Hematopoietic multipotent progenitor cell treated with erythropoietin and hydrocortisone succinate and interleukin-3 and kit ligand, for 8 days (in vitro differentiated cells): ENCODE results near the gene EPPIN.

Source experiments
- DNase-seq: peaks from one replicate; pipeline ENCODE4 v3.0.0-alpha.2; 2015

Gene EPPIN

DNA sequence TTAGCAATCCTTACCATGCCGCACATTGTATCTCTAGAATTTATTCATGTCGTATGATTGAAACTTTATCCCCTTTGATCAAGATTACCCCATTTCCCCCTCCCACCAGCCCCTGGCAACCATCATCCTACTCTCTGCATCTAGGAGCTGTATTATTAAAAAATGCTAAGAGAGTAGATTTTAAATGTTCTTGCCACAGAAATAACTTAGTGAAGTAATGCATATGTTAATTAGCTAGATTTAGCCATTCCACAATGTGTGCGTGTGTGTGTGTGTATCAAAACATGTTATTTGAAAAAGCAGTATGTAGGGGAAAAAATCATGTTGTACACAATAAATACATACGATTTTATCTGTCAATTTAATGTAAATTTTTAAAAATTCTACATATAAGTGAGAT, 19.9 kb downstream of the EPPIN start:
- no peak for DNase-seq

DNA sequence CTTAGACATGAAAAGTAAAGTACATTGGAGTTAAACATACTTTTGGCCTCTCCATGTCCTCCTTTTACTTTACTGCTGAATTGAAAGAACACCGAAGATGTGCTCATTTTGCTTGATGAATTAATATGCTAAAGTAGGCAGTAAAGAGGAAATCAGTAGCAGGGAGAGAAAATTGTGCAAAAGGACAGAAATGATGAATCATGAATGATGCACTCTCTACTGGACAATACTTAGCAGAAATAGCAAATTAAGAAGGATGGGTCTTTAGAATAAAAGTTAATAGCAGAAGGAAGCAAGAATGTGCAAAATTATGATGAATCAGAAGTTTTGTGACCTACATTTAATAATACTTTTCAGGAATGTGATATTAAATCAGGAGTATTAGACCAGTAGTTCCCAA, 23.4 kb downstream of the EPPIN start:
- DNase-seq = no peak

DNA sequence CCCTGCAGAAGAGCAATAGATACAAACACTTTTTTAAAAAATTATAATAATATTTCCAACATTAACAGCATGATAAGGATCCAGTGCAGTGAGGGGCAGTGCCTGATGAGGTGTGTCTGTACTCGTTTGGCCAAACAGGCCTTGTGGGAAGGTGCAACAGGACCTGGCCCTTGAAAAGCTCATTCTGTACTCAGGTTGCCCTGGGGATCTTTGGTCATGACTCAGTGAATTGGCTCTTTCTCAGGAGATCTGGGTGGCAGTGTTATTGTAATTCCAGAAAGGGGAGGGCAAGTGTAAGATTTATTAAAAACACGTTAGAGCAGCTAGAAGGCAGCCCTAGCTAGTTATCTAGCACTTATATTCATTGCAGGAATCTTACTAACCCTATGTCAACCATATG, 28.9 kb downstream of the EPPIN start:
- no peak for DNase-seq

DNA sequence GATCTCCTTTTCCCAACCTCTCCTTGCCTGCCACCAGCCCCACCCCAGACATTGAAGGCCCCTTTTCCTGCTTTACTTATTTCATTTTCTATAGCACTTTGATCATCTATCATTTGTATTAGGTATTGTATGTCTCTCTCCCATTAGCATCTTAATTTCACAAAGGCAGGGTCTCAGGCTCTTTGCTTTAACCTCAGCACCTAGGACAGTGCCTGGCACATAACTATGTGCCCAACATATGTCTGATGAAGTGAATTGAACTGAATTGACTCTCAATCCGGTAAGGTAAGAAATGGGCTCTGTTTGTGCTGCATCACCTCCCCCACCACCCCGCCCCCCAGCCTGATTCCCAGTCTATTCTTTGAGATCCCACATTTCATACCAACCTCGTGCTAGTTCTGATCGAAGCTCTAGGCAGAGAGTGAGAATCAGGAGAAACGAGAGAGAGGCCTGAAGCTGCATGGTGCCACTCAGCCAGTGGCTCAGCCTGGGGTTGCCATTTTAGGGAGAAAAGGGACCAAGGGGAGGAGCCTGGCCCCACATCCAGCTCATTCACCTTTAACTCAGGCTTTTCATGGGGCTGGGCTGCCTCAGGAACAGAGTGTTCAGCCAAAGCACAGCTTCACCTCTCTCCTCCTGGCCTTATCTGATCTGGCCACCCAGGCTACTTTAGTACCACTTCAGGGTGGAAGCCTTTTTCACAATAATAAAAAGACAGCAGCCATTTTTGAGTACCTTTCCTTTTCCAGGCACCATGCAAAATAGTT, 31.9 kb downstream of the EPPIN start, which contains the start of gene SPINT3:
SPINT3 (minus strand) TSS at position 476 of the 767 bp plus-strand sequence; CDS start at position 462, 14 bp downstream.
- no peak for DNase-seq

DNA sequence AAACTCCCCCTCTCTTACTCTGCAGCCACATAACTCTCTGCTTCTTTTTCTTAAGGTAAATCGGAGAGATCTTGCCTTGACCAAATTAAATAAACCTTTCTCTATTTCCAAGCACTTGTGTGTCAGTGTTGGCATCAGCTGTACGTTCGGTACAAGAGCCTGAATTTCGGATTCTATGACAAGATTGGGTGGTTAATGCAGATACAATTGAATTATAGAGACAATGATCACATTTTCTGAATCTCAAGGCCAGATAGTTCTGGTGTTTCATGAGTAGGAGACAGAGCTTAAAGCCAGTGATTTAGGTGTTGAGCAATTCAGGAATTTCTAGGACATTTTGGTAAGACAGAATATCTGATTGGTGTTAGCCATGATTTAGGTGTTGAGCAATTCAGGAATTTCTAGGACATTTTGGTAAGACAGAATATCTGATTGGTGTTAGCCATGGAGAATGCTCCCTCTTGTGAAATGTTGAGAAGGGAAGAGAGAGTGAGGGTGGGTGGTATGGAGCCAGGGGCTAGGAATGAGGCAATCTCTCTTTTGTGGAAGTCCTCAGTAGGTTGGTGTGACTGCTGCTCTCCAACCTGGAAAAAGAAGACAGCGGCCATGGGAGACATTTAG, 36.8 kb downstream of the EPPIN start:
- DNase-seq = no peak

DNA sequence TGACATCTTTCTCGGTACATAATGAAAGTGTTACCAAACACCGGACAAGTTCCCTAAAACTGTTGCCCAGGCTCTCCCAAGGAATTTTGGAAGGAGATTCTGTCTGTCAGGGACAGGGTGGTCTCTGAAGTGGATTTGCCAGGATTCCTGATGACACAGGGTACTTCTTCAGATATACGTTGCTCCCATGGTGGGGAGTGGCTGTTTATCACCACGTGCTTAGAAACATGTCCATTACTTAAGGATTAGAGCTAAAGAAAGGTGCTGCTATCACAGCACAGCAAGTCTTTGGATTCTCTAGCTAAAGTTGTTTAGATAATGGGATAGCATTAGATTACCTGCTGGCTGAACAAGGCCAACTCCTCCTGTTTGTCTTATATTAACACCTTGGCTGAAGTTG, 38.1 kb downstream of the EPPIN start:
- DNase-seq = no peak

DNA sequence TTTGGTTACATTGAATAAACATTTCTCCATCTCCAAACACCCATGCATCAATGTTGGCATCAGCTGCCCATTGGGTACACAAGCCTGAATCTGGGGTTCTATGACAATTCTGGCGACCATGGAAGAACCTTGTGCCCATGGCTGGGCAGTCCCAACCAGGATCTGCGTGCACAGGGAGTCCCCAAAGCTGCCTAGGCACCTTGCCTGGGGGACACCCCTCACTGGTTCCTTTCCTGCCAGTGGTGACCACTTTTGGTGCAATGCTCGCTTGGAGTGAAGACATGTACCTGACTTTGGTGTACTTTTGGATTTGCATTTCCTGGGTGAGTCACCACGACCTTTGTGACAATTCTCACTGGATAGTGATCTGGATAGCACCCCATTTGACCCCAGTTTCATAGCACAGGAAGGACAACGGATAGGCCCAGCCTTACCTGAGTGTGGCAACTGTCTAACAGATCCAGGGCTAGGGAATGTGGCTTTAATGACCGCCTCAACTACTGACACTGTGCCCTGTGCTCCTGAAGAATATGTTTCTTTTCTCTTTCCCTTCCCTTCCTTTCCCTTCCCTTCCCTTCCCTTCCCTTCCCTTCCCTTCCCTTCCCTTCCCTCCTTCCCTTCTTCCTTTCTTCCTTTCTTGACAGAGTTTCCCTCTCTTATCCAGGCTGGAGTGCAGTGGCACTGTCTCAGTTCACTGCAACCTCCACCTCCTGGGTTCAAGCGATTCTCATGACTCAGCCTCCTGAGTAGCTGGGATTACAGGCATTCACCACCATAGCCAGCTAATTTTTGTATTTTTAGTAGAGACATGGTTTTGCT, 38.9 kb downstream of the EPPIN start:
- DNase-seq = no peak

DNA sequence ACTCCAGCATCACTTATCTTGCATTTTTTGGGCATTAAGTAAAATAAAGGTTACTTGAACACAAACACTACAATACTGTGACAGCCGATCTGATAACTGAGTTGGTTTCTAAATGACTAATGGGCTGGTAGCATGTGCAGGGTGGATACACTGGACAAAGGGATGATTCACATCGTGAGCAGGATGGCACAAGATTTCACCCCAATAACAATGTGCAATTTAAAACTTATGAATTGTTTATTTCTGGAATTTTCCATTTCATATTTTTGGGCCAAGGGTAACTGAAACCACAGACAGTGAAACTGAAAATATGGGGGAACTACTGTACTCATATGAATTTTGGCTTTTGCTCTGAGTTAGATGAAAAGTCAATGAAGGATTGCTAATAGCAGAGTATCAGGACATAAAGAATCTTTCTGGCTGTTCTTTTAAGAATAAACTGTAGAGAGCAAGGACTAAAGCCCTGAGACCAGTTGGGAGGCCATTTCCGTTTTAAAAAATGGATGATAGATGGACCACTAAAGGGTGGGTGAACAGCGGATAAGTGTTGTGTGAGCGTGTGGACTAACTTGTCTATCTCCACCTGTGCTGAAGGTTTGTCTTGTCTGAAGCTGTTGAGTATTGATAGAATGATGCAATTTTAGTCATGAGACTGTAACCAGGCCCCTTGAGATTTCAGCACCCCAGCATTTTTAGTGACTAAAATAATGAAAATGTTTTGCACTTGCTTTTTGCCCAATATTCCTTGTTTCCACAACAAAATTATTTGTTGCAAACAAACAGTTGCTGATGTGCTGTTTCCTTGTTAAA, 40.0 kb downstream of the EPPIN start:
- no peak for DNase-seq

DNA sequence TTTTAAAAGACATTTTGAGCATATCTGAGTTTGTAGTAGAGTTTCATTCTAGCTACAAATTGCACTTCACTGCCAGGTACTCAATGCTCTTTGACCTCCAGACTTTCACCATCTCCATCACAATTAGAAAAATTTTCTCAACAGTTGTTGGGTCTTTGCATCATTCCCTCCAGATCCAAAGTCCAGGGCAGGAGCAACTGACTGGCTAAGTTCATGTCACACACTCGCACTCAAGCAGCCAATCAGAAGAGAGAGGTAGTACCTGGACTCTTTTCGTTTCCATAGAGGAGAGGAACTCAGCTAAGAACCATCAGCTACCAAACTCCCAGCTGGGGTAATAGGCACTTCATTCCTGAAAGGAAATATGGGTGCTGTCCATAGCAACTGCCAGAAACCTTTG, 40.8 kb downstream of the EPPIN start:
- no peak for DNase-seq

DNA sequence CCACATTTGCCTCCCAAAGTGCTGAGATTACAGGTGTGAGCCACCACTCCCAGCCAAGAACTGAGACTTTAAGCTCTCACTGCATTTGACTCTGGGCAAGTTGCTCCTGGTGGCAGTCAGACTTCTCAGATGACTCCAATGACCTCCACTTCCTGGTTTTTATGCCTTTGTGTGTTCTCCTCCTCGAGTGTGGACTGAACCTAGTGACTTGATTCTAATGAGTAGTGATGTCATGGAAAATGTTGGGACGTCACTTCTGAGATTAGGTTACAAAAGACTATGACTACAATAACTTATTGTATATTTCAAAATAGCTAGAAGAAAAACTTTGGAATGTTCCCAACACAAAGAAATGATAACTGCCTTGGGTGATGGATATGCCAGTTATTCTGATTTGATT, 43.8 kb downstream of the EPPIN start:
- DNase-seq = no peak

DNA sequence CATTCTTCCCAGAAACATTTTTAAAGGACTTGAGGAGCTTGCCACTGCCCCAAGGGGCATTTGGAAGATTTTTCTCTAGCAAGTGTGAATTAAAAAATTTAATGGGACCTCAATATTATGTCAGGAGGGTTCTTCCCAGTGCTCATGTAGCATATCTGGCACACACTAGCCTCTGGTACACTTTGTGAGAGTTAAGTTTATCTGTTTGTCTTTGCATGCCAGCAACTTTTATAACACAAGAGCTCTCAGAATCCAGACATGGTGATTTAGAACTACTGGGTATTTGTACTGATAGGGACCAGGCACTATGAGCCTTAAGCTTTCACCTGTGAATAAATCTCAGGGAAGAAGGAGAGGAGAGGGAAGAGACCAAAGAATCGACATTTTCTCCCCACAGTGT, 44.6 kb downstream of the EPPIN start:
- no peak for DNase-seq

DNA sequence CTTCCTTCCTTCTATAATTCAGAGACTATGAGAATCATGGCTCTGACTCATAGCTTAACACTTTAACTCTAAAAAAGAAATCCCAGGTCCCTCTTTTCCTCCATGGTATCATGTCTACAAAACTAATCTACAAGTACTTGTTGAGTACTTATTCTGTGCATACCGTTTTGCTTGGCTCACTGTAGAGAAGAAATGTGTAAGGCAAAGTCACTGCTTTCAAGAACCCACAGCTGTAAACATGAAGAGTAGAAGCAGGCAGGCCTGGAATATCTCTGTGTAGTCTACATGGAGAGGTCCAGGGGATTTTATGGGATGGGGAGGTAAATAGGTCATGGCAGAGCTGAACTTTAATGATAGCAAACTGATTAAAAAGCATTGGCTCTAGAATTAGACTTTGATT, 45.6 kb downstream of the EPPIN start:
- no peak for DNase-seq

DNA sequence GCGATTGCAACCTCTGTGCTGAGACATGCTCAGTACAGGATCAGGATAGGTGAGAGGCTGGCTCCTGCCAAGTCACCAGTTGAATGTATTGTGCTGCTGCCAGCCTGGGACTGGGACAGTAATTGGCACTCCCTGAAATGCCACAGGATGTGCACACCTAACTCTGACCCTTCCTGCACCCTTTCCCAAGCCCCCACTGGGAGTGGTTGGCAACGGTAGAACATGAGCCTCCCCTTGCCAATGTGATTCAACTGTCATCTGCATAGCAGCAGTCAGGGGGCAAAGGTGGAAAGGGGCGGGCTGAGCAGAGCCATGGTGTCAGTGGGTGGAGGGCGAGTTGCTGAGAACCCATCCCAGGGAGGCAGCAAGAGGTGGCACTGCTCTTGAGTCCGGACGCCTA, 47.2 kb downstream of the EPPIN start:
- DNase-seq = no peak

DNA sequence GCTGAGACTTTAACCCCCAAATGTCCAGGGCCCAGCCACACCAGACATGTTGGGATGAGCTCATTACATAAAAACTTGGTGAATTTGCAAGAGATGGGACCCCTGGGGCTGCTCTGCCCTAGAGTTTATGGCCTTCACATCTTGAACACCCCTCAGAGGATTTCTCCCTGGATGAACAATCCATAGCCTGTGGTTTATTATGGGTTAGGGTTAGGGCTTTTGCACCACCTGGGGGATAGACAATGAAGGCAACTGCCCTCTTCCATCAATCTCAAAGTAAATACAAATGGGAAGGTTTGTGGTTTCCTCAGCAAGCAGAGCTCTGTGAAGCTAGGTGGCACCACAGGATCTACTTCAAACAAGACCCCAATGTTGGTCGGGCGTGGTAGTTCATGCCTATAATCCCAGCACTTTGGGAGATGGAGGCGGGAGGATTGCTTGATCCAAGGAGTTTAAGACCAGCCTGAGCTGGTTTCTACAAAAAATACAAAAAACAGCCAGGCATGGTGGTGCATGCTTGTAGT, 49.2 kb downstream of the EPPIN start:
- DNase-seq = no peak

DNA sequence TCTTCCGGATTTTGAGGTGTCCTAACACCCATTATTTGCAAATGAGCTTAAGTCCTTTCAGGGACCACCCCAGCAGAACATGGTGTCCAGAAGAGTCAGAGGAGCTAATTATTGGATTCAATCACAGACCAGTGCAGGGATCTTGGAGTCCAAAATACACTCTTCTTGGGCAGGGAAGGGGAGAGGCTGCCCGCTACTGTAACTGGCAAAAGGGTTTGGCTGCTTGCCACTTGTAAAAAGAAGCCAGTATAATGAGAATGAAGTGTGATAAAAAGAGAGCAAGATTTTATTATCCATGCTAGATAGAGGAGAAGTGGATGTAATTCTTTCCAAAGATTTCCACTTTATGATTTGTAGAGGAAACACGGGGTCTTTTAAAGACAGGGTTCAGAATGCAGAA, 51.0 kb downstream of the EPPIN start:
- DNase-seq = no peak

DNA sequence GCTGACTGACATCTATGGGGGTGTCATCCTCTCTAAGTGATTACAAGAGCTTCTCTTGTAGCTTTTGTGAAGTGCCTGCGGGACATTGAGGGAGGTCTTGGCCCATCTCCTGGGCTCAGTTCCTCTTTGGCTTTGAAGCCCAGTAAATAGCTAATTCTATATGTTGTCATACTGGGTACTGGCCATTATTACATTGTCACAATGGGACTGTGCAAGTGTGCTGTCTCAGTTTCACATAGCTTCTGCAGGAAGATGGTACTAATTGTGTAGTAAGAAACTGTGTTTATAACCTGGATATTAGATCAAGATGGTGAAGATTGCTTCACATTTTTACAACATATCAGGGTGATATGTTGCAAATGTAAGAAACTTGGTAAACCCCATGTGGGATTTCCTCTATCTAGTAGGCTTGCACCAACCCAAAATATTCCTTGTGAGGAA, 51.7 kb downstream of the EPPIN start:
- no peak for DNase-seq
